ENCODE measurements around the gene YBX1. TPM values are rescaled to one million over a fixed set of nuclear protein-coding genes. Genes with fewer than 3 reads are reported as not detected.
A peak's percentile ranks its signal among the peaks of the same experiment; 100 is the strongest.
"Not testable (repeated sequence)": the region's sequence is repeated elsewhere in the genome, so short reads cannot be mapped to it uniquely, and the experiment has no call there.

The YBX1 gene
- total and polyA plus RNA-seq, 4 donors: 107 to 530 (median 204) TPM

DNA sequence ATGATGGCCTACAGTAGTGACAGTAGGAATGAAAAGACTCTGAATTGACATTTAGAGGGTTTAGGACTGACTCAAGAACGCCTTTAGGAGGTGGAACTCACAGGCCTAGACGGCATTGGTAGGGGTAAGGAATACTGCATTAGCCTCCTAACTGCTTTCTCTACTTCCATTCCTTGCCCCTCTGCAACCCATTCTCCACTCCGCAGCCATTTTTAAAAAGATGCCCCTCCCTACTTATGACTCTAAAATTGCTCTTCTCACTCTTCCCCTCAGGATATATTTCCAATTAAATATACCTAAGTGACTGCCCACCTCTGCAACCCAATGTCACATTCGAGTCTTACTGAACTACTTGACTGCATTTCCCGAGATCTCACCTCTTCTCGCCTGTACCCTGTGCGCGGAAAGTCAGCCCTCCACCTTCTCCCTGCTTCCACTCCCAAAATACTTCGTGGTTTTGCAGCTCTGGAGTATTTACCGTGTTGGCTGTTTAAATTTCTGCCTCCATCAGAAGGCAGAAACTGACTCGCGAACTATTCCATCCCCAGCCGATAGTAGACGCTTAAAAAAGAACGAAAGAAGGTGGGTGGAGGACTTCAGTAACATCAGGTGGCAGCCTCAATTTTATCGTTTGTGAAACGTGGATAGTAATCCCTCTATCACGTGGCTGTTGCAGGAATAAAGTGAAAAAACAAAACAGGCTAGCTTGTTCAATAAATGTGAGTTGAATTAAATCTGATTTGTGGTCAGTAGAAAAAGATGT is 1.1 kb upstream of the YBX1 start:
- H3K9ac ChIP-seq (ENCODE audit: low read depth in 1 of 2, low read length in 2 of 2): peak overlapping the region; percentile 83 to 85
- H3K4me3 ChIP-seq (ENCODE audit: low read depth in 1 of 3, low read length in 3 of 3): peak overlapping the region; percentile 85 to 95 (median 93)
- H3K27ac ChIP-seq (ENCODE audit: low read depth in 1 of 2, low read length in 2 of 2): peak overlapping the region; percentile 95
- H3K9me3 ChIP-seq (ENCODE audit: control insufficient read depth in 4 of 4, low read length in 3 of 4): no peaks in the 10 kb centered on the region
- DNase-seq (ENCODE audit: low spot score): peak; percentile 34
- H3K36me3 ChIP-seq (ENCODE audit: control insufficient read depth in 4 of 4, insufficient read depth in 3 of 4, low read depth in 1 of 4, low read length in 3 of 4): peaks cover 0 to 5% (median 0%) of the 10 kb centered on the region in 4 donors
- TF ChIP-seq EGR1 (IDR thresholded peaks at IDR 0.05; ENCODE audit: low read depth in 2 of 2) (no peak), JUND (IDR thresholded peaks at IDR 0.05) (no peak), SP1 (IDR thresholded peaks at IDR 0.05) (no peak), RAD21 (IDR thresholded peaks at IDR 0.05) (no peak), TAF1 (conservative IDR thresholded peaks at IDR 0.05) (no peak), FOXA1 (IDR thresholded peaks at IDR 0.05) (no peak), YY1 (IDR thresholded peaks at IDR 0.05) (no peak), MAX (IDR thresholded peaks at IDR 0.05) (no peak), HNF4A (conservative IDR thresholded peaks at IDR 0.05) (no peak), HNF4G (IDR thresholded peaks at IDR 0.05) (no peak)
- TF ChIP-seq, protein P1, sequence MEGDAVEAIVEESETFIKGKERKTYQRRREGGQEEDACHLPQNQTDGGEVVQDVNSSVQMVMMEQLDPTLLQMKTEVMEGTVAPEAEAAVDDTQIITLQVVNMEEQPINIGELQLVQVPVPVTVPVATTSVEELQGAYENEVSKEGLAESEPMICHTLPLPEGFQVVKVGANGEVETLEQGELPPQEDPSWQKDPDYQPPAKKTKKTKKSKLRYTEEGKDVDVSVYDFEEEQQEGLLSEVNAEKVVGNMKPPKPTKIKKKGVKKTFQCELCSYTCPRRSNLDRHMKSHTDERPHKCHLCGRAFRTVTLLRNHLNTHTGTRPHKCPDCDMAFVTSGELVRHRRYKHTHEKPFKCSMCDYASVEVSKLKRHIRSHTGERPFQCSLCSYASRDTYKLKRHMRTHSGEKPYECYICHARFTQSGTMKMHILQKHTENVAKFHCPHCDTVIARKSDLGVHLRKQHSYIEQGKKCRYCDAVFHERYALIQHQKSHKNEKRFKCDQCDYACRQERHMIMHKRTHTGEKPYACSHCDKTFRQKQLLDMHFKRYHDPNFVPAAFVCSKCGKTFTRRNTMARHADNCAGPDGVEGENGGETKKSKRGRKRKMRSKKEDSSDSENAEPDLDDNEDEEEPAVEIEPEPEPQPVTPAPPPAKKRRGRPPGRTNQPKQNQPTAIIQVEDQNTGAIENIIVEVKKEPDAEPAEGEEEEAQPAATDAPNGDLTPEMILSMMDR (IDR thresholded peaks at IDR 0.05; ENCODE audit: low read depth, low read length, missing input control): no peak
- peaks cover 3 to 34% (median 27%) of the 10 kb centered on the region in 4 donors for H3K4me1 ChIP-seq (ENCODE audit: control insufficient read depth in 4 of 4, insufficient read depth in 4 of 4, low read length in 3 of 4)
- 10% methylated on average over 18 of the region's 18 CpGs for WGBS
- H3K27me3 ChIP-seq (ENCODE audit: control insufficient read depth in 4 of 4, insufficient read depth in 4 of 4, low read length in 3 of 4): no peaks in the 10 kb centered on the region

- peak overlapping the region; percentile 60 to 95 for H3K27ac ChIP-seq (ENCODE audit: low read depth in 1 of 2, low read length in 2 of 2)
- H3K4me1 ChIP-seq (ENCODE audit: control insufficient read depth in 4 of 4, insufficient read depth in 4 of 4, low read length in 3 of 4): peaks cover 6 to 40% (median 30%) of the 10 kb centered on the region in 4 donors
- not testable (repeated sequence) for H3K9ac ChIP-seq (ENCODE audit: low read depth in 1 of 2, low read length in 2 of 2); DNase-seq (ENCODE audit: low spot score); H3K27me3 ChIP-seq (ENCODE audit: control insufficient read depth in 4 of 4, insufficient read depth in 4 of 4, low read length in 3 of 4); H3K36me3 ChIP-seq (ENCODE audit: control insufficient read depth in 4 of 4, insufficient read depth in 3 of 4, low read depth in 1 of 4, low read length in 3 of 4); H3K9me3 ChIP-seq (ENCODE audit: control insufficient read depth in 4 of 4, low read length in 3 of 4)
- H3K4me3 ChIP-seq (ENCODE audit: low read depth in 1 of 3, low read length in 3 of 3): peak overlapping the region; percentile 59 to 95 (median 74)
- WGBS: under 1% methylated on average over 33 of the region's 33 CpGs
Measured at GRCh38 chr1:42682484-42682738, 193 bp downstream of the YBX1 start.

DNA sequence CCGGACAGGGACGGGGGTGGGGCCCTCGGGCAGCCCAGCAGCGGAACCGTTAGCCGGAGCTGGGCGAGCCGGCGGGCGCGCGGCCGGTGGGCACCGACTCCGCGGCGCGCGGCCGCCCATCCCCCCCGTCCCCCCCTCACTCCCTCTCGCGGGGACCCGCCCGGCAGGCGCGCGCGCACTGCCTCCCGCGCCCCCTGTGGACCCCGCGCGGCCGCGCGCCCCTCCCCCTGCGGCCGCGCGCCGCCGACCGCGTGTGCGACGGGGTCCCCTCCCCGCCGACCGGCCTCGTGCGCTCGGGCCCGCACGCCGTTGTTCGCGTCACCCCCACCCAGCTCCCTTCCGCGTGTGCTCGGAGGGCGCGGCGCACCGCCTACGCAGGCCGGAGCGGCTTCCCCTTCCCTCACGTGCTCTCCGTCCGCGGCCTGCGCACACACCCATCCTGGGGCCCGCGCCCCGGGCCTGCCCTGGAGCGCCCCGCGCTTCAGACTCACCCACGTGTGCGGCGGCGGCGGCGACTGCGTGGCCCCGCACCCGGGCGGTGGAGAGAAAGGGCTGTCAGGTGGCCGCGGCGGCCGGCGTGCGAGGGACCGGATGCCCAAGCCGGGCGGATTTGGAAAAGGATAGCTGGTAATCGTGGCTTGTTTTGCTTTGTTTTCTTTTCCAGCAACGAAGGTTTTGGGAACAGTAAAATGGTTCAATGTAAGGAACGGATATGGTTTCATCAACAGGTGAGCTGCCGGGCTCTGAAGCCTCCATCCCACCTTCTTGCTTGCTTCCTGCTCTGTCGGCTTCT is 717 bp downstream of the YBX1 start:
- peak overlapping the region; percentile 71 to 95 (median 74) for H3K4me3 ChIP-seq (ENCODE audit: low read depth in 1 of 3, low read length in 3 of 3)
- H3K27me3 ChIP-seq (ENCODE audit: control insufficient read depth in 4 of 4, insufficient read depth in 4 of 4, low read length in 3 of 4): no peaks in the 10 kb centered on the region
- peaks cover 0 to 8% (median 0%) of the 10 kb centered on the region in 4 donors for H3K36me3 ChIP-seq (ENCODE audit: control insufficient read depth in 4 of 4, insufficient read depth in 3 of 4, low read depth in 1 of 4, low read length in 3 of 4)
- peaks cover 6 to 42% (median 31%) of the 10 kb centered on the region in 4 donors for H3K4me1 ChIP-seq (ENCODE audit: control insufficient read depth in 4 of 4, insufficient read depth in 4 of 4, low read length in 3 of 4)
- H3K27ac ChIP-seq (ENCODE audit: low read depth in 1 of 2, low read length in 2 of 2): peak overlapping the region; percentile 68 to 95
- H3K9me3 ChIP-seq (ENCODE audit: control insufficient read depth in 4 of 4, low read length in 3 of 4): no peaks in the 10 kb centered on the region
- peak; percentile 72 for DNase-seq (ENCODE audit: low spot score)
- WGBS: under 1% methylated on average over 103 of the region's 103 CpGs
- peak overlapping the region; percentile 48 to 61 for H3K9ac ChIP-seq (ENCODE audit: low read depth in 1 of 2, low read length in 2 of 2)
- TF ChIP-seq EGR1 (IDR thresholded peaks at IDR 0.05; ENCODE audit: low read depth in 2 of 2): peak; percentile 63 to 87
- no peak for TF ChIP-seq FOXA1 (IDR thresholded peaks at IDR 0.05)

Data from liver (tissue), 9 donors.